ENCODE measurements around the gene PLPP3. TPM values are rescaled to one million over a fixed set of nuclear protein-coding genes. Genes with fewer than 3 reads are reported as not detected.

PLPP3 gene
- total RNA-seq, 1 donor from 2014 or later: not detected

GRCh38 chr1:56551691-56552090 lies 27.7 kb downstream of the PLPP3 start:
- Mint-ChIP-seq H3K36me3 (ENCODE audit: low read depth) (no peaks in the 10 kb centered on the region), H3K27me3 (ENCODE audit: insufficient read depth) (no peaks in the 10 kb centered on the region), H3K4me1 (ENCODE audit: low read depth) (no peaks in the 10 kb centered on the region), H3K4me3 (no peak overlapping the region), H3K9me3 (no peaks in the 10 kb centered on the region), H3K27ac (no peak overlapping the region)
- intact Hi-C loops (cut with micrococcal nuclease): no loop called here
- no peak for DNase-seq (ENCODE audit: low spot score)

- no peaks in the 10 kb centered on the region for H3K9me3 Mint-ChIP-seq
Observed at GRCh38 chr1:56550859-56551188, 28.5 kb downstream of the PLPP3 start.

GRCh38 chr1:56550138-56550858 lies 29.1 kb downstream of the PLPP3 start:
- peaks cover 2% of the 10 kb centered on the region for H3K27me3 Mint-ChIP-seq (ENCODE audit: insufficient read depth)
- H3K9me3 Mint-ChIP-seq: no peaks in the 10 kb centered on the region
- intact Hi-C loops (cut with micrococcal nuclease): no loop called here
- H3K4me1 Mint-ChIP-seq (ENCODE audit: low read depth): no peaks in the 10 kb centered on the region
- H3K4me3 Mint-ChIP-seq: no peak overlapping the region
- H3K27ac Mint-ChIP-seq: no peak overlapping the region
- no peaks in the 10 kb centered on the region for H3K36me3 Mint-ChIP-seq (ENCODE audit: low read depth)
- no peak for DNase-seq (ENCODE audit: low spot score)

More at GRCh38 chr1:56550859-56551188, 28.5 kb downstream of the PLPP3 start:
- H3K27me3 Mint-ChIP-seq (ENCODE audit: insufficient read depth): peaks cover 2% of the 10 kb centered on the region
- H3K27ac Mint-ChIP-seq: no peak overlapping the region
- intact Hi-C loops (cut with micrococcal nuclease): no loop called here
- no peak overlapping the region for H3K4me3 Mint-ChIP-seq
- H3K36me3 Mint-ChIP-seq (ENCODE audit: low read depth): no peaks in the 10 kb centered on the region
- no peak for DNase-seq (ENCODE audit: low spot score)
- H3K4me1 Mint-ChIP-seq (ENCODE audit: low read depth): no peaks in the 10 kb centered on the region

- DNase-seq (ENCODE audit: low spot score): no peak
- H3K36me3 Mint-ChIP-seq (ENCODE audit: low read depth): no peaks in the 10 kb centered on the region
- H3K9me3 Mint-ChIP-seq: no peaks in the 10 kb centered on the region
- peaks cover 2% of the 10 kb centered on the region for H3K27me3 Mint-ChIP-seq (ENCODE audit: insufficient read depth)
- no peak overlapping the region for H3K27ac Mint-ChIP-seq
- H3K4me1 Mint-ChIP-seq (ENCODE audit: low read depth): no peaks in the 10 kb centered on the region
- intact Hi-C loops (cut with micrococcal nuclease): no loop called here
- H3K4me3 Mint-ChIP-seq: no peak overlapping the region
Observed at GRCh38 chr1:56548571-56548970, 30.8 kb downstream of the PLPP3 start.

GRCh38 chr1:56547977-56548376 lies 31.4 kb downstream of the PLPP3 start:
- H3K9me3 Mint-ChIP-seq: no peaks in the 10 kb centered on the region
- no peak overlapping the region for H3K27ac Mint-ChIP-seq
- DNase-seq (ENCODE audit: low spot score): no peak
- no peaks in the 10 kb centered on the region for H3K36me3 Mint-ChIP-seq (ENCODE audit: low read depth)
- intact Hi-C loops (cut with micrococcal nuclease): no loop called here
- peaks cover 2% of the 10 kb centered on the region for H3K27me3 Mint-ChIP-seq (ENCODE audit: insufficient read depth)
- no peak overlapping the region for H3K4me3 Mint-ChIP-seq
- no peaks in the 10 kb centered on the region for H3K4me1 Mint-ChIP-seq (ENCODE audit: low read depth)

GRCh38 chr1:56547473-56547872 lies 31.9 kb downstream of the PLPP3 start:
- no peak overlapping the region for H3K27ac Mint-ChIP-seq
- peaks cover 2% of the 10 kb centered on the region for H3K27me3 Mint-ChIP-seq (ENCODE audit: insufficient read depth)
- no peaks in the 10 kb centered on the region for H3K4me1 Mint-ChIP-seq (ENCODE audit: low read depth)
- intact Hi-C loops (cut with micrococcal nuclease): no loop called here
- H3K36me3 Mint-ChIP-seq (ENCODE audit: low read depth): no peaks in the 10 kb centered on the region
- no peaks in the 10 kb centered on the region for H3K9me3 Mint-ChIP-seq
- no peak overlapping the region for H3K4me3 Mint-ChIP-seq
- no peak for DNase-seq (ENCODE audit: low spot score)

GRCh38 chr1:56545711-56546110 lies 33.7 kb downstream of the PLPP3 start:
- H3K27me3 Mint-ChIP-seq (ENCODE audit: insufficient read depth): peaks cover 2% of the 10 kb centered on the region
- H3K27ac Mint-ChIP-seq: no peak overlapping the region
- no peaks in the 10 kb centered on the region for H3K4me1 Mint-ChIP-seq (ENCODE audit: low read depth)
- H3K9me3 Mint-ChIP-seq: no peaks in the 10 kb centered on the region
- no peaks in the 10 kb centered on the region for H3K36me3 Mint-ChIP-seq (ENCODE audit: low read depth)
- H3K4me3 Mint-ChIP-seq: no peak overlapping the region
- no peak for DNase-seq (ENCODE audit: low spot score)
- intact Hi-C loops (cut with micrococcal nuclease): no loop called here

- no peaks in the 10 kb centered on the region for H3K36me3 Mint-ChIP-seq (ENCODE audit: low read depth)
- H3K4me3 Mint-ChIP-seq: no peak overlapping the region
- intact Hi-C loops (cut with micrococcal nuclease): no loop called here
- H3K27me3 Mint-ChIP-seq (ENCODE audit: insufficient read depth): peaks cover 2% of the 10 kb centered on the region
- DNase-seq (ENCODE audit: low spot score): no peak
- no peaks in the 10 kb centered on the region for H3K4me1 Mint-ChIP-seq (ENCODE audit: low read depth)
- H3K9me3 Mint-ChIP-seq: no peaks in the 10 kb centered on the region
- H3K27ac Mint-ChIP-seq: no peak overlapping the region
Observed at GRCh38 chr1:56543783-56544612, 35.4 kb downstream of the PLPP3 start.

- Mint-ChIP-seq H3K4me3 (no peak overlapping the region), H3K9me3 (no peaks in the 10 kb centered on the region), H3K27ac (no peak overlapping the region), H3K36me3 (ENCODE audit: low read depth) (no peaks in the 10 kb centered on the region), H3K4me1 (ENCODE audit: low read depth) (no peaks in the 10 kb centered on the region), H3K27me3 (ENCODE audit: insufficient read depth) (peaks cover 2% of the 10 kb centered on the region)
- intact Hi-C loops (cut with micrococcal nuclease): no loop called here
- DNase-seq (ENCODE audit: low spot score): no peak
Observed at GRCh38 chr1:56542651-56543050, 36.7 kb downstream of the PLPP3 start.

GRCh38 chr1:56541408-56541807 lies 38.0 kb downstream of the PLPP3 start:
- Mint-ChIP-seq H3K9me3 (no peaks in the 10 kb centered on the region), H3K27me3 (ENCODE audit: insufficient read depth) (peaks cover 2% of the 10 kb centered on the region), H3K4me1 (ENCODE audit: low read depth) (no peaks in the 10 kb centered on the region), H3K27ac (no peak overlapping the region), H3K36me3 (ENCODE audit: low read depth) (no peaks in the 10 kb centered on the region), H3K4me3 (no peak overlapping the region)
- no peak for DNase-seq (ENCODE audit: low spot score)
- intact Hi-C loops (cut with micrococcal nuclease): no loop called here

- intact Hi-C loops (cut with micrococcal nuclease): no loop called here
- no peaks in the 10 kb centered on the region for H3K27me3 Mint-ChIP-seq (ENCODE audit: insufficient read depth)
- H3K27ac Mint-ChIP-seq: no peak overlapping the region
- H3K9me3 Mint-ChIP-seq: no peaks in the 10 kb centered on the region
- H3K36me3 Mint-ChIP-seq (ENCODE audit: low read depth): no peaks in the 10 kb centered on the region
- no peaks in the 10 kb centered on the region for H3K4me1 Mint-ChIP-seq (ENCODE audit: low read depth)
- no peak for DNase-seq (ENCODE audit: low spot score)
- H3K4me3 Mint-ChIP-seq: no peak overlapping the region
Observed at GRCh38 chr1:56540467-56540866, 38.9 kb downstream of the PLPP3 start.

- no peak overlapping the region for H3K4me3 Mint-ChIP-seq
- H3K27ac Mint-ChIP-seq: no peak overlapping the region
Observed at GRCh38 chr1:56539520-56539931, 39.8 kb downstream of the PLPP3 start.

GRCh38 chr1:56538532-56538931 lies 40.8 kb downstream of the PLPP3 start:
- Mint-ChIP-seq H3K27me3 (ENCODE audit: insufficient read depth) (no peaks in the 10 kb centered on the region), H3K36me3 (ENCODE audit: low read depth) (no peaks in the 10 kb centered on the region), H3K4me1 (ENCODE audit: low read depth) (no peaks in the 10 kb centered on the region), H3K27ac (no peak overlapping the region), H3K9me3 (no peaks in the 10 kb centered on the region), H3K4me3 (no peak overlapping the region)
- intact Hi-C loops (cut with micrococcal nuclease): no loop called here
- no peak for DNase-seq (ENCODE audit: low spot score)

More at GRCh38 chr1:56539520-56539931, 39.8 kb downstream of the PLPP3 start:
- Mint-ChIP-seq H3K36me3 (ENCODE audit: low read depth) (no peaks in the 10 kb centered on the region), H3K9me3 (no peaks in the 10 kb centered on the region), H3K27me3 (ENCODE audit: insufficient read depth) (no peaks in the 10 kb centered on the region), H3K4me1 (ENCODE audit: low read depth) (no peaks in the 10 kb centered on the region)
- intact Hi-C loops (cut with micrococcal nuclease): no loop called here
- no peak for DNase-seq (ENCODE audit: low spot score)
